HG03039 (cell line): ENCODE data around the gene OSBPL7.
A peak's percentile ranks its signal among the peaks of the same experiment; 100 is the strongest.

Experiments
- ATAC-seq: cut with Tn5 transposase; IDR thresholded peaks from one replicate; pipeline ENCODE4 v1.9.1; 2021; ENCODE audit warnings: mild to moderate bottlenecking, moderate library complexity; ENCODE audit not compliant: unreplicated experiment

The OSBPL7 gene

DNA sequence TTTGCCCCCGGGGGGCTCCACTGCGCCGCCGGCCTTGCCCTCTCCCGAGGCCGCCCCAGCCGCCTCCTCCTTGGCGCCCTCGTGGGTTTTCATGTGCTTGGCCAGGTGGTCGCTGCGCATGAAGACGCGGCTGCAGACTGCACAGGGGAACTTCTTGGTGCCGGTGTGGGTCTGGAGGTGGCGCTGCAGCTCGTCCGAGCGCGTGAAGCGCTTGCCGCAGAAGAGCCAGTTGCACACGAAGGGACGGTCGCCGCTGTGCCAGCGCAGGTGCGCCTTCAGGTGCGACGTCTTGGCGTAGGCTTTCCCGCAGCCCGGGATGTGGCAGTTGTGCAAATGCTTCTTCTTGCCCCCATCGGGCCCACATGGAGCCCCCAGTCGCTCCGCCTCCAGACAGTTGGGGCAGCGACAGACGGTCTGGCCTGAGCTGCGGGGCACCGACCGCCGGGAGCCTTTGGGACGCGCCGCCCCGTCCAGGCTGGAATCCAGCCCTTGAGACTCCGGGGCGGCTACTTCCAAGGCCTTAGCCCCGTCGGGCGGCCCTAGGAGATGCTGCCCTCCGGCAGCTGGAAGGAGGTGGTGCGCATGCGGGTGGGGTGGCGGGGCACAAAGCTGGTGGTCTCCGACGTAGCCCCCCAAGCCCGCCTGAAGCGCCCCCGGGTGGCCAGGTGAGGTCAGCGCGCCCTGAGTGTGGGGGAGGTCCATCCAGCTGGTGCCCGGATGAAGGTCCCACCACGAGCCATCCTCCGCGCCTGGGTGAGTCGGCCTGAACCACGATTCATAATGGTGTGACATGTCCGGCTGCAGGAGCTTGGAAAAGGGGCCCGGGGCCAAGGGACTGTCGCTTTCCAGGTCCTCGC, 26.0 kb upstream of the OSBPL7 start:
- no peak for ATAC-seq

GRCh38 chr17:47846716-47847340, 25.2 kb upstream of the OSBPL7 start:
- no peak for ATAC-seq

GRCh38 chr17:47845716-47846075, 24.1 kb upstream of the OSBPL7 start:
- no peak for ATAC-seq

GRCh38 chr17:47844814-47845715, 23.5 kb upstream of the OSBPL7 start:
- no peak for ATAC-seq

DNA sequence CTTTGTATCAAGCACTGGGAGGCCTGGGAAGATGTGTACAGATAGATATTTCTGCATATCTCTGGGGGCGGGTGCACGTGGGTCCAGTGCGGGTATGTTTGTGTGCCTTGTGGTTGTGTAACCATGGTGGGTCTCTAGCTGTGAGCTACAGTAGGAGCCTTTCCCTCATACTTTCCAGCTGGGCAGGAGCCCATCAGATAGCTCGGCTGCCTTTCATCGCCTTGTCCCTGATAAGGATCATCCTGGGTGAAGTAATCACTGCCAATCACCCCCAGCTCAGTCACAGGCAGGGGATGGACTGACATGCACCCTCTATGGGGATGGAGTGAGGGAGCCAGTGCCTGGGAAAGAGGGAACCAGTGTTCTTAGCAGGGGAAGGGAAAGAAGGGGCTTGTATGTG, 22.6 kb upstream of the OSBPL7 start:
- ATAC-seq: no peak

- no peak for ATAC-seq
Measured at GRCh38 chr17:47843391-47843730, 21.8 kb upstream of the OSBPL7 start.

DNA sequence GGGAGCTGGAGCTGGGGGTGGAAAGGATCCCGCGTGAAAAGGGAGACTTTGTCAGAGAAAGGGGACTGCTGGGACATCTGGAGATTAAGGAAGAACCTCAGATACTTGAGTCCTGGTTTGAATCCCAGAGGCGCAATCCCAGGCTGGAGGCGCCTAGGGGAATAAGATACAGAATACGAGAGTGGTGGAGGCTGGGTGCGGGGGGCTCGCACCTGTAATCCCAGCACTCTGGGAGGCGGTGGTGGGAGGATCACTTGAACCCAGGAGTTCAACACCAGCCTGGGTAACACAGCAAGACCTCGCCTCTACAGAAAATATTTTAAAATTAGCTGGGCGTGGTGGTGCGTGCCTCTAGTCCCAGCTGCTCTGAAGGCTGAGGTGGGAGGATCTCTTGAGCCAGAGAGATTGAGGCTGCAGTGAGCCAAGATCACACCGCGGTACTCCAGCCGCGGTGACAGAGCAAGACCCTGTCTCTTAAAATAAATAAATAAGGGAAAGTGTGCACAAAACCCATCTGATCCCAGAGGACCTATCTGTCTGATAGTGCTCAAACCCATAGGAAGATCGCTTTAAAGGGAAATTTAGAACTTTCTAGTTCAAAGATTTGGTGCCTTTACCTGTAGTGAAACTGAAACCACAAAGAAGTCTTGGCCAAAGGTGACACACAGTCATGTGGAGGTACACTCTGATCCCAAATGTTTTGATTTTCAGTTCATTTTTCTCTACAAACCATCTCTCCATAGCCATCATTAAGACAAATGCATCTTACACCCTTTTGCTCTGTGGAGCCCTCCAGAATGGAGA, 20.1 kb upstream of the OSBPL7 start:
- ATAC-seq: no peak

GRCh38 chr17:47840742-47841487, 19.3 kb upstream of the OSBPL7 start, which contains the start of gene SCRN2:
TSS of gene SCRN2 (minus strand) at chr17:47841273. CDS start at chr17:47840843, 430 bp downstream.
- peak; percentile 80 for ATAC-seq

DNA sequence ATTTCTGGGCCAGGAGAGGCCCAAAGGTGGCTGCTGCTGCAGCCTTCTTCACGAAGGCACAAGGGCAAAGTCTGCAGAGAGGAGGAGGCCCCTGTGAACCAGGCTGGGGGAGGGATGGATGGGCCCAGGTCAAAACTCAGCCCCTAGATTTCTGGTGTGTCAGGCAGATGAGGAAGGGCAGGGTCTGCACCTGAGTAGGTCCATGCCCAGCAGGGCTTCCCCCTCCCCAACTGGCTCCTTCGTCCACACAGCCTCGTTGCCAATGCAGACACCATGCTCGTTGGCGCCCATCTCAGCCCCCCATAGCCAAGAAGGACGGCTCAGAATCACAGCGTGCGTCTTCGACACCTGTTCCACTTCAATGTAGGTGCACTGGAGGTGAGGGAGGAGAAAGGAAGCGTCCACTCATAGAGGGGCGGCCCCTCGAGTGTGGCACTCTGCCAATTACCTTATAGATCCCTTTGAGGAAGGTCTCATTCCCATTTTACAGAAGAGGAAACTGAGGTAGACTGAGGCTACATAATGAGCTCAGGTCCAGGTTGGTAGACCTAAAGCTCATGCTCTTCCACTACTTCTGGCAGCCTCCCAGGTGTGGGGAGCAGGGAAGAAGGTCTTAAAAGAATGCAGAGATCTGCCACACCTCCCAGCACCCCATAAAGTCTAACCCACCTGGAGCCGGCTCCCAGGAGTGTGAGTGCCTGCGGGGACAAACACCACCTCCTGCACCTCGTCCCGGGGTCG, 18.6 kb upstream of the OSBPL7 start:
- no peak for ATAC-seq

GRCh38 chr17:47839071-47839470, 17.5 kb upstream of the OSBPL7 start:
- no peak for ATAC-seq

DNA sequence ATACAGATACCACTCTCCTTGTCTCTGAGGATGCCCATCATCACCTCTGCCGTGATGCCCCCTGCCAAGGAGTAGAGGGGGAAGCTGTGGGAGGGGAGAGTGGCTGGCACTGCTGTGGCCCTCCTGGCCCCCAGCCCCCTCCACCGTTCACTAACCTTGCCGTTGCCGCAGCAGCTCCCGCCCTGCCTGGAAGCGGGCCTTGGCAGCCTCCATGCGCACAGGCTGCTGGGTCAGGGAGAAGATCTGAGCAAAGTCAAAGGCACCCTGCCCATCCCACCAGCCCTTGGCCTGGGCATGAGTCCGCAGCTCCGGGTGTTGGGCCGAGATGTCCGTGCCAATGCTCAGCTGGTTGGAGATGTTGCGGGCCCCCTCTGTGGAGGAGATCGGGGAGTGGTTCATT, 17.0 kb upstream of the OSBPL7 start:
- ATAC-seq: no peak

DNA sequence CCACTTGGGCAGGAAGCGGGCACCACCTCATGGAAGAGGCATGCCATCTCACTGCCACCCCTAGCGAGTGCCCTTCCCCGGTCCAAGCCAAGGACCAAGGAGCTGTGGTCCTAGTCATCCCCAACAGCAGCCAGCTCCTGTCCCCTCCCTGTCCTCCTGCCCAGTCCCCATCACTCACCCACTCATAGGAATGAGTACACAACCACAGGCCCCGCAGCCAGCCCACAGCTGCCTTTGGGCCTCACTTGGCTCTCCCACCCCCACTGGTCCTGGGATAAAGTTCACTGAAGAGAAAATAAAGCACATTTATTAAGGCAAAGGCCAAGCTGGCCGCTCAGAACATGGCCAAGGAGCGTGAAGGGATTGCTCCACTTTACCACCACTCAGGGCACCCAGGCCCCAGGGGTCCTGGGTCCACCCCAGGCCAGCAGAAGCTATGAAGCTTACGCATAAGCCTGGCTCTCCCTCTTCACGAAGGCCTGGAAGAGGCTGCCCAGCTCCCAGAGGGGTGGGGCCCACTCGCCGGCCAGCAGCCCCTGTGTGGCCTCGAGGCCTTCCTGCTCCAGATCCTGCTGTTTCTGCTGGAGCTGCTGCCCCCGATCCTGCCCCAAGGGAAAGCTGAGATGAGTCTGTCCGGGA, 15.9 kb upstream of the OSBPL7 start:
- no peak for ATAC-seq

GRCh38 chr17:47836601-47837000, 15.0 kb upstream of the OSBPL7 start:
- no peak for ATAC-seq

- no peak for ATAC-seq
Measured at GRCh38 chr17:47834756-47835155, 13.2 kb upstream of the OSBPL7 start.

GRCh38 chr17:47831934-47832327, 10.3 kb upstream of the OSBPL7 start:
- no peak for ATAC-seq

- ATAC-seq: peak; percentile 72
Measured at GRCh38 chr17:47831003-47831933, 9.7 kb upstream of the OSBPL7 start, which contains the start of the genes LRRC46 and MRPL10. TSS of gene LRRC46 (plus strand) at chr17:47831670. CDS start at chr17:47831990, 320 bp downstream. TSS of gene MRPL10 (minus strand) at chr17:47831541. CDS start at chr17:47831511, 30 bp downstream.

- ATAC-seq: no peak
Measured at GRCh38 chr17:47830396-47831002, 8.9 kb upstream of the OSBPL7 start.
